HepG2 (cell line): Measurements from ENCODE around the gene CCDC8. TPM values are rescaled to one million over a fixed set of nuclear protein-coding genes. Genes with fewer than 3 reads are reported as not detected.

Experiments
- AKAP8 ChIP-seq: sonication (generic); formaldehyde crosslinking; IDR thresholded peaks from 2 replicates; pipeline ENCODE4 v1.5.1; 2020; ENCODE audit warnings: mild to moderate bottlenecking, missing genetic modification reagents
- HDAC1 ChIP-seq: sonication (generic); formaldehyde crosslinking; IDR thresholded peaks from 2 replicates; pipeline ENCODE4 v1.5.1; 2020; ENCODE audit warnings: mild to moderate bottlenecking, missing genetic modification reagents
- HNRNPH1 ChIP-seq: fragments of 200-400 bp; formaldehyde crosslinking; optimal IDR thresholded peaks from 2 replicates; pipeline ENCODE3; 2017; ENCODE audit warnings: mild to moderate bottlenecking, low read depth, low read length
- HOXA7 ChIP-seq: sonication (generic); formaldehyde crosslinking; IDR thresholded peaks from 2 replicates; pipeline ENCODE4 v1.8.1; 2022; ENCODE audit warnings: mild to moderate bottlenecking, missing genetic modification reagents, moderate library complexity
- KLF15 ChIP-seq: sonication (generic); formaldehyde crosslinking; IDR thresholded peaks from 2 replicates; pipeline ENCODE4 v1.8.1; 2023; ENCODE audit warnings: borderline replicate concordance, mild to moderate bottlenecking, inconsistent platforms, missing genetic modification reagents, mixed read lengths
- MTF1 ChIP-seq: sonication (generic); formaldehyde crosslinking; IDR thresholded peaks from 2 replicates; pipeline ENCODE4 v1.5.0; 2020; ENCODE audit warnings: missing genetic modification reagents
- SP4 ChIP-seq: sonication (generic); formaldehyde crosslinking; IDR thresholded peaks from 2 replicates; pipeline ENCODE4 v1.8.1; 2023; ENCODE audit warnings: mild to moderate bottlenecking, missing genetic modification reagents
- YY1 ChIP-seq: IDR thresholded peaks from 2 replicates; pipeline ENCODE4 v1.6.1; 2011; ENCODE audit warnings: low read length, low read depth, moderate library complexity, mild to moderate bottlenecking; ENCODE audit not compliant: insufficient read depth, insufficient replicate concordance
- ZNF143 ChIP-seq: sonication (generic); formaldehyde crosslinking; IDR thresholded peaks from 2 replicates; pipeline ENCODE4 v1.4.0; 2020; ENCODE audit warnings: missing genetic modification reagents
- ZNF3 ChIP-seq: IDR thresholded peaks from 2 replicates; pipeline ENCODE4 v1.7.0; 2017; ENCODE audit warnings: inconsistent platforms
- ZNF34 ChIP-seq: sonication (generic); formaldehyde crosslinking; IDR thresholded peaks from 2 replicates; pipeline ENCODE4 v1.4.0; 2020; ENCODE audit warnings: mild to moderate bottlenecking, missing genetic modification reagents, borderline replicate concordance
- ZNF484 ChIP-seq: sonication (generic); formaldehyde crosslinking; IDR thresholded peaks from 2 replicates; pipeline ENCODE4 v1.5.1; 2020; ENCODE audit warnings: mild to moderate bottlenecking, low read depth, missing genetic modification reagents, borderline replicate concordance
- ZNF83 ChIP-seq: sonication (generic); formaldehyde crosslinking; IDR thresholded peaks from 2 replicates; pipeline ENCODE4 v1.4.0; 2020; ENCODE audit warnings: missing genetic modification reagents, mild to moderate bottlenecking, borderline replicate concordance
- ZNF850 ChIP-seq: sonication (generic); formaldehyde crosslinking; conservative IDR thresholded peaks from 2 replicates; pipeline ENCODE4 v1.9.0; 2021; ENCODE audit warnings: mild to moderate bottlenecking, missing genetic modification reagents
- polyA plus RNA-seq, 8 experiments: library from polyadenylated mRNA; depleted of rRNA in 3 of 8; stranded (reverse) in 7 of 8; unstranded in 1 of 8; fragments of >200 nt; fragmentation: Illumina TruSeq in 4 of 8; extraction: Trizol in 4 of 8; gene quantifications; 2 replicates each; pipeline versions ENCODE4 v1.2.1 to v1.2.3, GENCODE V29; 2011 to 2016; ENCODE audit warnings: low read depth in 4 of 8, missing spikeins in 1 of 8, mixed read lengths in 1 of 8; ENCODE audit not compliant: insufficient read depth in 1 of 8
- total RNA-seq, 5 experiments: library from RNA; depleted of rRNA; stranded (reverse); fragments of >200 nt; fragmentation: Illumina TruSeq; extraction: Trizol; gene quantifications; 2 replicates each; pipeline ENCODE4 v1.2.3, GENCODE V29; 2016; ENCODE audit warnings: low read depth in 1 of 5
- TF ChIP-seq, protein P1 (sequence below): sonication (generic); formaldehyde crosslinking; IDR thresholded peaks from 2 replicates; pipeline ENCODE4 v1.9.0; 2021; ENCODE audit warnings: missing genetic modification reagents, mild to moderate bottlenecking, borderline replicate concordance
- TF ChIP-seq, protein P2 (sequence below): sonication (generic); formaldehyde crosslinking; IDR thresholded peaks from 2 replicates; pipeline ENCODE4 v1.5.0; 2020; ENCODE audit warnings: mild to moderate bottlenecking, missing genetic modification reagents
- TF ChIP-seq, protein P3 (sequence below): sonication (generic); formaldehyde crosslinking; IDR thresholded peaks from 2 replicates; pipeline ENCODE4 v1.5.1; 2020; ENCODE audit warnings: mild to moderate bottlenecking, missing genetic modification reagents, borderline replicate concordance
- TF ChIP-seq, protein P4 (sequence below): sonication (generic); formaldehyde crosslinking; IDR thresholded peaks from 2 replicates; pipeline ENCODE4 v1.5.0; 2020; ENCODE audit warnings: missing genetic modification reagents, mild to moderate bottlenecking, borderline replicate concordance
- TF ChIP-seq, protein P5 (sequence below): IDR thresholded peaks from 2 replicates; pipeline ENCODE4 v1.6.1; 2016; ENCODE audit warnings: low read depth, borderline replicate concordance

Gene CCDC8
- total and polyA plus RNA-seq, 2 of the 13 experiments (the other 11 are each of a cell fraction or from before 2014, with no cell fraction given): 0.04 TPM; not detected in 1

DNA sequence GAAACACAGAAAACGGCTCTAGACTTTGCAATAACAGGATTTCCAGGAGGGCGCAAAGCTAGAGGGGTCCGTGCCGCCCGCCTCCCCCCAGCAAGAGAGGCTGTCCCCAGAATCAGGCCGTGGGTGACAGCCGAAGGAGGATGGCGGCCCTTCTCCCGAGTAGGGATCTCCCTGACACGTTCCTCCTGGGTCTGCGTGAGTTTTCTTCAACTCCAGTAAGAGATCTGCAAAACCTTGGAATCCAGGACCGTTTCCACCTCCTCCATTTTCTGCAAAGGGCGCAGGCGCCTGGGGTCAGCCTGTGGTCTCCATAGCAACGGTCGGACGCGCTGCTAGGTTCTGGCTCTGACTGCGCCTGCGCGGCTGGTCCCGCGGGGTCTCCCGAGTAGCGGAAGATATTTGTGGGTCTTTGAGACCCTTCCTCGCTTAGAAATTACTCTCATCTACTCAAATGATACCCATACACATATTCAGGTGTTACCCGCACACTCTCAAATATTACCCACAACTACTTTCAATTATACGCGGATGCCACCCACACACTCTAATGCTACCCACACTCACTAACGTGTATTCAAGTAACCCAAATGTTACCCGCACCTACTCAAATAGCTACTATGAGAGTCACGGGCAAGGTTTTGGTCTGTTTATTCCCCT is 13.3 kb upstream of the CCDC8 start (continued):
- TF ChIP-seq, protein P1, sequence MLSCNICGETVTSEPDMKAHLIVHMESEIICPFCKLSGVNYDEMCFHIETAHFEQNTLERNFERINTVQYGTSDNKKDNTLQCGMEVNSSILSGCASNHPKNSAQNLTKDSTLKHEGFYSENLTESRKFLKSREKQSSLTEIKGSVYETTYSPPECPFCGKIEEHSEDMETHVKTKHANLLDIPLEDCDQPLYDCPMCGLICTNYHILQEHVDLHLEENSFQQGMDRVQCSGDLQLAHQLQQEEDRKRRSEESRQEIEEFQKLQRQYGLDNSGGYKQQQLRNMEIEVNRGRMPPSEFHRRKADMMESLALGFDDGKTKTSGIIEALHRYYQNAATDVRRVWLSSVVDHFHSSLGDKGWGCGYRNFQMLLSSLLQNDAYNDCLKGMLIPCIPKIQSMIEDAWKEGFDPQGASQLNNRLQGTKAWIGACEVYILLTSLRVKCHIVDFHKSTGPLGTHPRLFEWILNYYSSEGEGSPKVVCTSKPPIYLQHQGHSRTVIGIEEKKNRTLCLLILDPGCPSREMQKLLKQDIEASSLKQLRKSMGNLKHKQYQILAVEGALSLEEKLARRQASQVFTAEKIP: no peak
- TF ChIP-seq, protein P2, sequence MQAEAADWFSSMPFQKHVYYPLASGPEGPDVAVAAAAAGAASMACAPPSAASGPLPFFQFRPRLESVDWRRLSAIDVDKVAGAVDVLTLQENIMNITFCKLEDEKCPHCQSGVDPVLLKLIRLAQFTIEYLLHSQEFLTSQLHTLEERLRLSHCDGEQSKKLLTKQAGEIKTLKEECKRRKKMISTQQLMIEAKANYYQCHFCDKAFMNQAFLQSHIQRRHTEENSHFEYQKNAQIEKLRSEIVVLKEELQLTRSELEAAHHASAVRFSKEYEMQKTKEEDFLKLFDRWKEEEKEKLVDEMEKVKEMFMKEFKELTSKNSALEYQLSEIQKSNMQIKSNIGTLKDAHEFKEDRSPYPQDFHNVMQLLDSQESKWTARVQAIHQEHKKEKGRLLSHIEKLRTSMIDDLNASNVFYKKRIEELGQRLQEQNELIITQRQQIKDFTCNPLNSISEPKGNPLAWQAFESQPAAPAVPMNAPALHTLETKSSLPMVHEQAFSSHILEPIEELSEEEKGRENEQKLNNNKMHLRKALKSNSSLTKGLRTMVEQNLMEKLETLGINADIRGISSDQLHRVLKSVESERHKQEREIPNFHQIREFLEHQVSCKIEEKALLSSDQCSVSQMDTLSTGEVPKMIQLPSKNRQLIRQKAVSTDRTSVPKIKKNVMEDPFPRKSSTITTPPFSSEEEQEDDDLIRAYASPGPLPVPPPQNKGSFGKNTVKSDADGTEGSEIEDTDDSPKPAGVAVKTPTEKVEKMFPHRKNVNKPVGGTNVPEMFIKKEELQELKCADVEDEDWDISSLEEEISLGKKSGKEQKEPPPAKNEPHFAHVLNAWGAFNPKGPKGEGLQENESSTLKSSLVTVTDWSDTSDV (CRISPR knock-in tag): no peak
- TF ChIP-seq, protein P3, sequence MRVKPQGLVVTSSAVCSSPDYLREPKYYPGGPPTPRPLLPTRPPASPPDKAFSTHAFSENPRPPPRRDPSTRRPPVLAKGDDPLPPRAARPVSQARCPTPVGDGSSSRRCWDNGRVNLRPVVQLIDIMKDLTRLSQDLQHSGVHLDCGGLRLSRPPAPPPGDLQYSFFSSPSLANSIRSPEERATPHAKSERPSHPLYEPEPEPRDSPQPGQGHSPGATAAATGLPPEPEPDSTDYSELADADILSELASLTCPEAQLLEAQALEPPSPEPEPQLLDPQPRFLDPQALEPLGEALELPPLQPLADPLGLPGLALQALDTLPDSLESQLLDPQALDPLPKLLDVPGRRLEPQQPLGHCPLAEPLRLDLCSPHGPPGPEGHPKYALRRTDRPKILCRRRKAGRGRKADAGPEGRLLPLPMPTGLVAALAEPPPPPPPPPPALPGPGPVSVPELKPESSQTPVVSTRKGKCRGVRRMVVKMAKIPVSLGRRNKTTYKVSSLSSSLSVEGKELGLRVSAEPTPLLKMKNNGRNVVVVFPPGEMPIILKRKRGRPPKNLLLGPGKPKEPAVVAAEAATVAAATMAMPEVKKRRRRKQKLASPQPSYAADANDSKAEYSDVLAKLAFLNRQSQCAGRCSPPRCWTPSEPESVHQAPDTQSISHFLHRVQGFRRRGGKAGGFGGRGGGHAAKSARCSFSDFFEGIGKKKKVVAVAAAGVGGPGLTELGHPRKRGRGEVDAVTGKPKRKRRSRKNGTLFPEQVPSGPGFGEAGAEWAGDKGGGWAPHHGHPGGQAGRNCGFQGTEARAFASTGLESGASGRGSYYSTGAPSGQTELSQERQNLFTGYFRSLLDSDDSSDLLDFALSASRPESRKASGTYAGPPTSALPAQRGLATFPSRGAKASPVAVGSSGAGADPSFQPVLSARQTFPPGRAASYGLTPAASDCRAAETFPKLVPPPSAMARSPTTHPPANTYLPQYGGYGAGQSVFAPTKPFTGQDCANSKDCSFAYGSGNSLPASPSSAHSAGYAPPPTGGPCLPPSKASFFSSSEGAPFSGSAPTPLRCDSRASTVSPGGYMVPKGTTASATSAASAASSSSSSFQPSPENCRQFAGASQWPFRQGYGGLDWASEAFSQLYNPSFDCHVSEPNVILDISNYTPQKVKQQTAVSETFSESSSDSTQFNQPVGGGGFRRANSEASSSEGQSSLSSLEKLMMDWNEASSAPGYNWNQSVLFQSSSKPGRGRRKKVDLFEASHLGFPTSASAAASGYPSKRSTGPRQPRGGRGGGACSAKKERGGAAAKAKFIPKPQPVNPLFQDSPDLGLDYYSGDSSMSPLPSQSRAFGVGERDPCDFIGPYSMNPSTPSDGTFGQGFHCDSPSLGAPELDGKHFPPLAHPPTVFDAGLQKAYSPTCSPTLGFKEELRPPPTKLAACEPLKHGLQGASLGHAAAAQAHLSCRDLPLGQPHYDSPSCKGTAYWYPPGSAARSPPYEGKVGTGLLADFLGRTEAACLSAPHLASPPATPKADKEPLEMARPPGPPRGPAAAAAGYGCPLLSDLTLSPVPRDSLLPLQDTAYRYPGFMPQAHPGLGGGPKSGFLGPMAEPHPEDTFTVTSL (CRISPR knock-in tag): no peak
- TF ChIP-seq, protein P4, sequence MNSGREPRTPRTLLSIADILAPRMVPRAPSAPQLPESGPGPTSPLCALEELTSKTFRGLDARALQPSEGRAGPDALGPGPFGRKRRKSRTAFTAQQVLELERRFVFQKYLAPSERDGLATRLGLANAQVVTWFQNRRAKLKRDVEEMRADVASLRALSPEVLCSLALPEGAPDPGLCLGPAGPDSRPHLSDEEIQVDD (CRISPR knock-in tag): no peak
- TF ChIP-seq AKAP8 (CRISPR knock-in tag) (no peak), ZNF850 (no peak), KLF15 (CRISPR knock-in tag) (no peak), HDAC1 (CRISPR knock-in tag) (no peak; the same call in 1 of the 2 replicates), HOXA7 (CRISPR knock-in tag) (no peak), ZNF83 (no peak), ZNF484 (CRISPR knock-in tag) (no peak), ZNF143 (CRISPR knock-in tag) (no peak), ZNF3 (CRISPR knock-in tag) (no peak), HNRNPH1 (no peak), MTF1 (CRISPR knock-in tag) (no peak), SP4 (CRISPR knock-in tag) (no peak), YY1 (peak; percentile 49), ZNF34 (CRISPR knock-in tag) (0 out of 2 replicates have a peak, but pooled peaks have one; percentile 65)
- TF ChIP-seq, protein P5, sequence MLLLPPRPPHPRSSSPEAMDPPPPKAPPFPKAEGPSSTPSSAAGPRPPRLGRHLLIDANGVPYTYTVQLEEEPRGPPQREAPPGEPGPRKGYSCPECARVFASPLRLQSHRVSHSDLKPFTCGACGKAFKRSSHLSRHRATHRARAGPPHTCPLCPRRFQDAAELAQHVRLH (CRISPR knock-in tag): no peak
